CD8-positive, alpha-beta memory T cell (primary cell): ENCODE results near the gene PLCZ1. TPM values are rescaled to one million over a fixed set of nuclear protein-coding genes. Genes with fewer than 3 reads are reported as not detected.

ENCODE experiments used
- CTCF ChIA-PET: fragments of 350-600 bp; sonication (Branson Sonifier 250); formaldehyde crosslinking; loops from one replicate; lab custom pipeline; 2021; ENCODE audit warnings: antibody characterized with exemption; lab: Charles Lee
- POLR2A ChIA-PET: fragments of 350-600 bp; sonication (Branson Sonifier 250); formaldehyde crosslinking; loops from one replicate; lab custom pipeline; 2021; ENCODE audit warnings: antibody characterized with exemption; lab: Charles Lee
- DNase-seq, 5 donors: peaks; one replicate each; pipeline versions ENCODE4 v3.0.0 to v3.0.0-alpha.2; 2020 to 2022; ENCODE audit warnings: mixed read lengths in 1 of 5
- H3K27ac ChIP-seq: one replicate; pipeline ENCODE4 v1.7.0; 2013; ENCODE audit warnings: low read depth, mild to moderate bottlenecking, low read length, moderate library complexity
- H3K27me3 ChIP-seq: 2 replicates; pipeline ENCODE4 v1.7.0; 2013; ENCODE audit warnings: low read length, mild to moderate bottlenecking; ENCODE audit not compliant: insufficient read depth, poor library complexity, severe bottlenecking
- H3K36me3 ChIP-seq: 2 replicates; pipeline ENCODE4 v1.7.0; 2013; ENCODE audit warnings: mild to moderate bottlenecking, low read length, moderate library complexity; ENCODE audit not compliant: insufficient read depth
- H3K4me1 ChIP-seq: 2 replicates; pipeline ENCODE4 v1.7.0; 2013; ENCODE audit warnings: mild to moderate bottlenecking, low read length, moderate library complexity; ENCODE audit not compliant: insufficient read depth
- H3K4me3 ChIP-seq: 2 replicates; pipeline ENCODE4 v1.7.0; 2013; ENCODE audit warnings: mild to moderate bottlenecking, low read length
- H3K9me3 ChIP-seq: 2 replicates; pipeline ENCODE4 v1.7.0; 2013; ENCODE audit warnings: mild to moderate bottlenecking, low read length
- H3K27ac Mint-ChIP-seq, 8 donors: one replicate each; pipeline ENCODE4 v1.8.0; 2020 to 2021; ENCODE audit warnings: mixed read lengths in 8 of 8, mild to moderate bottlenecking in 6 of 8, inconsistent platforms in 3 of 8, moderate library complexity in 3 of 8
- H3K27me3 Mint-ChIP-seq, 2 donors: one replicate each; pipeline ENCODE4 v1.8.0; 2020 to 2021; ENCODE audit warnings: mixed read lengths in 2 of 2, mild to moderate bottlenecking in 1 of 2, moderate library complexity in 1 of 2
- H3K36me3 Mint-ChIP-seq, 3 donors: one replicate each; pipeline ENCODE4 v1.8.0; 2020 to 2021; ENCODE audit warnings: mixed read lengths in 3 of 3, inconsistent platforms in 1 of 3, mild to moderate bottlenecking in 1 of 3
- H3K4me1 Mint-ChIP-seq, 3 donors: one replicate each; pipeline ENCODE4 v1.8.0; 2020 to 2021; ENCODE audit warnings: mixed read lengths in 3 of 3, inconsistent platforms in 1 of 3, mild to moderate bottlenecking in 1 of 3
- H3K4me3 Mint-ChIP-seq, 7 donors: one replicate each; pipeline ENCODE4 v1.8.0; 2020 to 2021; ENCODE audit warnings: mixed read lengths in 7 of 7, mild to moderate bottlenecking in 6 of 7, moderate library complexity in 4 of 7, inconsistent platforms in 2 of 7
- H3K9me3 Mint-ChIP-seq, 5 donors: one replicate each; pipeline ENCODE4 v1.8.0; 2020 to 2022; ENCODE audit warnings: mixed read lengths in 5 of 5, mild to moderate bottlenecking in 3 of 5, moderate library complexity in 2 of 5, inconsistent platforms in 1 of 5
- polyA plus RNA-seq: library from polyadenylated mRNA; unstranded; fragments of 300-500 nt; fragmentation: Illumina TruSeq; gene quantifications from one replicate; pipeline ENCODE4 v1.2.3, GENCODE V29; 2021
- total RNA-seq, 2 experiments: library from RNA; stranded (reverse); gene quantifications; one replicate each; pipeline ENCODE4 v1.2.3, GENCODE V29; 2021

Gene PLCZ1
- total and polyA plus RNA-seq, 3 experiments from 2014 or later = not detected

GRCh38 chr12:18644564-18644963, 93.2 kb downstream of the PLCZ1 start:
- Mint-ChIP-seq H3K4me3 (no peak overlapping the region), H3K27ac (no peak overlapping the region), H3K9me3 (peaks cover 0 to 5% (median 0%) of the 10 kb centered on the region in 5 donors), H3K4me1 (no peaks in the 10 kb centered on the region), H3K36me3 (no peaks in the 10 kb centered on the region), H3K27me3 (peaks cover 0 to 1% of the 10 kb centered on the region in 2 donors)
- Histone ChIP-seq H3K27ac (no peak overlapping the region), H3K4me3 (no peak overlapping the region), H3K9me3 (no peaks in the 10 kb centered on the region), H3K27me3 (no peaks in the 10 kb centered on the region), H3K4me1 (no peaks in the 10 kb centered on the region), H3K36me3 (no peaks in the 10 kb centered on the region)
- no peak for DNase-seq
- CTCF ChIA-PET = no interaction called here
- POLR2A ChIA-PET = no interaction called here

- no peak overlapping the region for H3K4me3 Mint-ChIP-seq
- Histone ChIP-seq H3K36me3 (no peaks in the 10 kb centered on the region), H3K4me3 (no peak overlapping the region), H3K4me1 (no peaks in the 10 kb centered on the region), H3K27ac (no peak overlapping the region), H3K9me3 (no peaks in the 10 kb centered on the region), H3K27me3 (no peaks in the 10 kb centered on the region)
- H3K36me3 Mint-ChIP-seq = no peaks in the 10 kb centered on the region
- no peak for DNase-seq
- CTCF ChIA-PET = no interaction called here
- POLR2A ChIA-PET = no interaction called here
- H3K4me1 Mint-ChIP-seq = no peaks in the 10 kb centered on the region
- H3K9me3 Mint-ChIP-seq = peaks cover 0 to 5% (median 0%) of the 10 kb centered on the region in 5 donors
- peaks cover 0 to 1% of the 10 kb centered on the region in 2 donors for H3K27me3 Mint-ChIP-seq
- no peak overlapping the region for H3K27ac Mint-ChIP-seq
Measured at GRCh38 chr12:18643681-18644080, 94.1 kb downstream of the PLCZ1 start.

DNA sequence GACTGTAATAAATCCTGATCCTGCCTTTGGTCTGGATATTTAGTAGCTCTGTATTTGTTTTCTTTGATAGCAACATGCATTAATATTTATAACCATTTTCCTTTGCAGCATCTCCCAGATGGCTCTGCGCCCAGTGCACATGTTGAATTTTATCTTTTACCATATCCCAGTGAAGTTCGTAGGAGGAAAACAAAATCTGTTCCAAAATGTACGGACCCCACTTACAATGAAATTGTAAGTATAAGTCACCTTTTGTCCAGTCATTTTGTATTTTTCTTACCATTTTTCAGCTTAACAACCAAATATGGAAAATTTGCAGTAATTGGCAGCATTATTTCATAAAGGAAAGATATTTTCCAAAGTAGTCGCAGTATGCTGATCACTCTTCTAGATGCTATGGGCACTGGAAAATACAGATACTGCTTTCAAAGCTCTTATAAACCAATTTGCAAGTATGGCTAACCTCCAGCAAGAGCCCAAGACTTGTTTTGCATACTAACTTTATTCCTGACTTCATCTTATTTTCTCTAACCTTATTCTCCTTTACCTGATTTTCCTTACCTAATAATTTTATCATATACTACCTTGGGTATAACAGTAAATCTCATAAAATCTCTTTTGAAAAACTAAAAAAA, 97.4 kb downstream of the PLCZ1 start:
- DNase-seq = no peak
- Histone ChIP-seq H3K4me1 (no peaks in the 10 kb centered on the region), H3K9me3 (no peaks in the 10 kb centered on the region), H3K27me3 (no peaks in the 10 kb centered on the region), H3K36me3 (no peaks in the 10 kb centered on the region), H3K4me3 (no peak overlapping the region), H3K27ac (no peak overlapping the region)
- H3K4me3 Mint-ChIP-seq = no peak overlapping the region
- H3K9me3 Mint-ChIP-seq = peaks cover 0 to 5% (median 2%) of the 10 kb centered on the region in 5 donors
- CTCF ChIA-PET = no interaction called here
- H3K27ac Mint-ChIP-seq = no peak overlapping the region
- no peaks in the 10 kb centered on the region for H3K4me1 Mint-ChIP-seq
- no peaks in the 10 kb centered on the region for H3K36me3 Mint-ChIP-seq
- peaks cover 0 to 1% of the 10 kb centered on the region in 2 donors for H3K27me3 Mint-ChIP-seq
- POLR2A ChIA-PET = no interaction called here

GRCh38 chr12:18634382-18634781, 103.4 kb downstream of the PLCZ1 start:
- Mint-ChIP-seq H3K36me3 (no peaks in the 10 kb centered on the region), H3K4me3 (no peak overlapping the region), H3K27me3 (peaks cover 0 to 2% of the 10 kb centered on the region in 2 donors), H3K4me1 (no peaks in the 10 kb centered on the region), H3K27ac (no peak overlapping the region), H3K9me3 (peaks cover 0 to 9% (median under 1%) of the 10 kb centered on the region in 5 donors)
- no peak for DNase-seq
- Histone ChIP-seq H3K36me3 (no peaks in the 10 kb centered on the region), H3K27me3 (no peaks in the 10 kb centered on the region), H3K27ac (no peak overlapping the region), H3K4me1 (no peaks in the 10 kb centered on the region), H3K4me3 (no peak overlapping the region), H3K9me3 (no peaks in the 10 kb centered on the region)
- ChIA-PET POLR2A (no interaction called here), CTCF (no interaction called here)

Other genes with a start within 250 kb of the PLCZ1 start
- gene CAPZA3, start 107 bp upstream of the PLCZ1 start, total RNA-seq = not detected
- gene CAPZA3, start 107 bp upstream of the PLCZ1 start, polyA plus RNA-seq = not detected